IMR-90 (cell line): Measurements from ENCODE around the gene NR5A1. TPM values are rescaled to one million over a fixed set of nuclear protein-coding genes. Genes with fewer than 3 reads are reported as not detected.

Experiments used
- ATAC-seq: fragments of 200-7000 bp; cut with Tn5 transposase; 2 replicates; pipeline ENCODE4 v1.9.1; 2020; ENCODE audit warnings: low read depth, mild to moderate bottlenecking, moderate library complexity
- BruUV-seq: library from RNA; stranded (reverse); fragments of 400-500 nt; replicated peaks from 2 replicates; lab custom pipeline; 2021; lab: Mats Ljungman, UMichigan
- CTCF ChIA-PET: fragments of 300-600 bp; formaldehyde crosslinking; extraction: SDS; loops from one replicate; lab custom pipeline; 2021; ENCODE audit warnings: antibody characterized with exemption; lab: Yijun Ruan, JAX
- POLR2A ChIA-PET: fragments of 300-600 bp; sonication (Branson Sonifier 250); formaldehyde crosslinking; loops from one replicate; lab custom pipeline; 2022; ENCODE audit warnings: antibody characterized with exemption; ENCODE audit not compliant: unreplicated experiment; lab: Charles Lee
- DNase-seq: peaks from one replicate; pipeline ENCODE4 v3.0.0; 2013
- H2AFZ ChIP-seq: replicated peaks from 2 replicates; pipeline ENCODE3; 2013; ENCODE audit warnings: low read length, mild to moderate bottlenecking; ENCODE audit not compliant: poor library complexity
- H2AK5ac ChIP-seq: 2 replicates; pipeline ENCODE4 v1.6.1; 2013; ENCODE audit warnings: low read depth, low read length, inconsistent platforms
- H2AK9ac ChIP-seq: replicated peaks from 2 replicates; pipeline ENCODE3; 2013; ENCODE audit warnings: mild to moderate bottlenecking, low read depth, low read length, moderate library complexity; ENCODE audit not compliant: poor library complexity
- H2BK120ac ChIP-seq: 2 replicates; pipeline ENCODE4 v1.6.1; 2013; ENCODE audit warnings: low read depth, low read length, inconsistent platforms
- H2BK15ac ChIP-seq: 3 replicates; pipeline ENCODE4 v1.6.1; 2013; ENCODE audit warnings: low read depth, low read length, inconsistent platforms
- H2BK20ac ChIP-seq: 2 replicates; pipeline ENCODE4 v1.6.1; 2013; ENCODE audit warnings: low read depth, mild to moderate bottlenecking, inconsistent platforms, low read length, moderate library complexity
- H2BK5ac ChIP-seq: 2 replicates; pipeline ENCODE4 v1.6.1; 2013; ENCODE audit warnings: mild to moderate bottlenecking, low read depth, low read length, inconsistent platforms; ENCODE audit not compliant: poor library complexity, severe bottlenecking
- H3K14ac ChIP-seq: replicated peaks from 2 replicates; pipeline ENCODE4 v1.6.1; 2013; ENCODE audit warnings: low read depth, low read length, inconsistent platforms
- H3K18ac ChIP-seq: 2 replicates; pipeline ENCODE4 v1.6.1; 2013; ENCODE audit warnings: low read depth, low read length, control low read depth
- H3K23ac ChIP-seq: 2 replicates; pipeline ENCODE4 v1.6.1; 2013; ENCODE audit warnings: low read depth, low read length, inconsistent platforms
- H3K27ac ChIP-seq: 2 replicates; pipeline ENCODE4 v1.5.1; 2013; ENCODE audit warnings: mild to moderate bottlenecking, control low read depth, low read length; ENCODE audit not compliant: insufficient read depth
- H3K27me3 ChIP-seq: 2 replicates; pipeline ENCODE4 v1.6.1; 2013; ENCODE audit warnings: low read length; ENCODE audit not compliant: control insufficient read depth, insufficient read depth
- H3K36me3 ChIP-seq: 2 replicates; pipeline ENCODE4 v1.6.1; 2013; ENCODE audit warnings: low read length, mixed read lengths; ENCODE audit not compliant: control insufficient read depth, insufficient read depth
- H3K4ac ChIP-seq: 2 replicates; pipeline ENCODE4 v1.6.1; 2013; ENCODE audit warnings: low read depth, low read length, inconsistent platforms
- H3K4me1 ChIP-seq: 2 replicates; pipeline ENCODE4 v1.6.1; 2013; ENCODE audit warnings: low read length, mixed read lengths; ENCODE audit not compliant: control insufficient read depth, insufficient read depth
- H3K4me2 ChIP-seq: 2 replicates; pipeline ENCODE4 v1.6.1; 2013; ENCODE audit warnings: low read depth, mild to moderate bottlenecking, control low read depth, low read length, moderate library complexity
- H3K4me3 ChIP-seq: 2 replicates; pipeline ENCODE4 v1.5.1; 2013; ENCODE audit warnings: low read depth, mild to moderate bottlenecking, control low read depth, low read length, moderate library complexity; ENCODE audit not compliant: insufficient read depth
- H3K56ac ChIP-seq: 2 replicates; pipeline ENCODE4 v1.6.1; 2013; ENCODE audit warnings: low read length, inconsistent platforms; ENCODE audit not compliant: insufficient read depth; ENCODE audit errors: extremely low read depth
- H3K79me1 ChIP-seq, 2 experiments: 2 replicates each; pipeline ENCODE4 v1.6.1; 2013; ENCODE audit warnings: low read length in 2 of 2, inconsistent platforms in 1 of 2, low read depth in 1 of 2
- H3K9ac ChIP-seq: 2 replicates; pipeline ENCODE4 v1.6.1; 2013; ENCODE audit warnings: low read depth, low read length, control low read depth
- H3K9me1 ChIP-seq: 2 replicates; pipeline ENCODE4 v1.6.1; 2013; ENCODE audit warnings: low read length, inconsistent platforms; ENCODE audit not compliant: insufficient read depth
- H3K9me3 ChIP-seq: 2 replicates; pipeline ENCODE4 v1.6.1; 2013; ENCODE audit warnings: low read length; ENCODE audit not compliant: control insufficient read depth, insufficient read depth
- H4K20me1 ChIP-seq: 2 replicates; pipeline ENCODE4 v1.6.1; 2013; ENCODE audit warnings: low read length, inconsistent platforms; ENCODE audit not compliant: insufficient read depth
- H4K5ac ChIP-seq: 2 replicates; pipeline ENCODE4 v1.6.1; 2013; ENCODE audit warnings: mild to moderate bottlenecking, low read depth, low read length, control low read depth
- H4K8ac ChIP-seq, 2 experiments: 2 replicates each; pipeline ENCODE4 v1.6.1; 2013; ENCODE audit warnings: low read depth in 2 of 2, low read length in 2 of 2, control low read depth in 1 of 2, inconsistent platforms in 1 of 2
- H4K91ac ChIP-seq: 2 replicates; pipeline ENCODE4 v1.6.1; 2013; ENCODE audit warnings: low read depth, low read length, inconsistent platforms; ENCODE audit not compliant: insufficient read depth
- BHLHE40 ChIP-seq: fragments of 150-350 bp; IDR thresholded peaks from 2 replicates; pipeline ENCODE4 v1.6.1; 2016; ENCODE audit warnings: mild to moderate bottlenecking, low read depth, low read length
- CEBPB ChIP-seq: IDR thresholded peaks from 2 replicates; pipeline ENCODE4 v1.6.1; 2012; ENCODE audit warnings: low read depth, low read length, improper control_type of control experiment
- CHD1 ChIP-seq: IDR thresholded peaks from 2 replicates; pipeline ENCODE4 v1.6.1; 2012; ENCODE audit warnings: low read depth, low read length, improper control_type of control experiment
- FOS ChIP-seq: fragments of 150-350 bp; IDR thresholded peaks from 2 replicates; pipeline ENCODE4 v1.6.1; 2016; ENCODE audit warnings: low read depth, low read length
- MAZ ChIP-seq: IDR thresholded peaks from 2 replicates; pipeline ENCODE4 v1.6.1; 2012; ENCODE audit warnings: low read depth, mild to moderate bottlenecking, low read length, improper control_type of control experiment, moderate library complexity, borderline replicate concordance
- MXI1 ChIP-seq: IDR thresholded peaks from 2 replicates; pipeline ENCODE4 v1.6.1; 2012; ENCODE audit warnings: low read depth, mild to moderate bottlenecking, low read length, moderate library complexity, borderline replicate concordance
- NFE2L2 ChIP-seq: fragments of 150-350 bp; IDR thresholded peaks from 2 replicates; pipeline ENCODE4 v1.6.1; 2016; ENCODE audit warnings: low read depth, mild to moderate bottlenecking, low read length
- POLR2A ChIP-seq: IDR thresholded peaks from 2 replicates; pipeline ENCODE4 v1.6.1; 2012; ENCODE audit warnings: mild to moderate bottlenecking, low read depth, low read length
- RAD21 ChIP-seq: IDR thresholded peaks from 2 replicates; pipeline ENCODE4 v1.6.1; 2012; ENCODE audit warnings: low read length, improper control_type of control experiment
- RFX5 ChIP-seq: IDR thresholded peaks from 2 replicates; pipeline ENCODE4 v1.8.0; 2012; ENCODE audit warnings: low read depth, mild to moderate bottlenecking, low read length, moderate library complexity
- SMC3 ChIP-seq: fragments of 150-350 bp; IDR thresholded peaks from 2 replicates; pipeline ENCODE4 v1.6.1; 2016; ENCODE audit warnings: low read depth, mild to moderate bottlenecking, antibody characterized with exemption, low read length, moderate library complexity
- WGBS, 2 experiments: methylation state at CpG; one replicate each; pipeline versions ENCODE4 v1.1.5 to v1.1.7; 2013; ENCODE audit warnings: missing lambda C conversion rate in 2 of 2; ENCODE audit not compliant: insufficient read length in 1 of 2; ENCODE audit errors: extremely low coverage in 2 of 2; 5-methylcytosine and 5-hydroxymethylcytosine counted together
- dilution Hi-C: fragments of 300-500 bp; cut with HindIII; formaldehyde crosslinking; loops from one replicate; pipeline ENCODE4 v1.14.3; 2018; ENCODE audit warnings: low sequenced_read_pairs; ENCODE audit not compliant: unreplicated experiment
- in situ Hi-C: fragments of 300-500 bp; cut with MboI; formaldehyde crosslinking; loops from 3 replicates; pipeline ENCODE4 v1.14.3; 2019; ENCODE audit warnings: low sequenced_read_pairs, inconsistent platforms, mixed read lengths
- intact Hi-C: fragments of 100-400 bp; cut with micrococcal nuclease; formaldehyde crosslinking; loops from 2 replicates; pipeline ENCODE4 v1.10.0; 2022
- polyA plus RNA-seq, 3 experiments: library from polyadenylated mRNA; depleted of rRNA; stranded (reverse); fragments of >200 nt; gene quantifications; 2 replicates each; pipeline ENCODE4 v1.2.3, GENCODE V29; 2012; ENCODE audit warnings: low replicate concordance in 1 of 3
- total RNA-seq: library from RNA; depleted of rRNA; stranded (reverse); fragments of >200 nt; gene quantifications from 2 replicates; pipeline ENCODE4 v1.2.3, GENCODE V29; 2012
- TF ChIP-seq, protein P1 (sequence below): fragments of 150-350 bp; IDR thresholded peaks from 2 replicates; pipeline ENCODE4 v1.6.1; 2016; ENCODE audit warnings: low read depth, mild to moderate bottlenecking, low read length, moderate library complexity, borderline replicate concordance

Gene NR5A1
- total and polyA plus RNA-seq, 2 of the 4 experiments (the other 2 are of a cell fraction) = not detected

DNA sequence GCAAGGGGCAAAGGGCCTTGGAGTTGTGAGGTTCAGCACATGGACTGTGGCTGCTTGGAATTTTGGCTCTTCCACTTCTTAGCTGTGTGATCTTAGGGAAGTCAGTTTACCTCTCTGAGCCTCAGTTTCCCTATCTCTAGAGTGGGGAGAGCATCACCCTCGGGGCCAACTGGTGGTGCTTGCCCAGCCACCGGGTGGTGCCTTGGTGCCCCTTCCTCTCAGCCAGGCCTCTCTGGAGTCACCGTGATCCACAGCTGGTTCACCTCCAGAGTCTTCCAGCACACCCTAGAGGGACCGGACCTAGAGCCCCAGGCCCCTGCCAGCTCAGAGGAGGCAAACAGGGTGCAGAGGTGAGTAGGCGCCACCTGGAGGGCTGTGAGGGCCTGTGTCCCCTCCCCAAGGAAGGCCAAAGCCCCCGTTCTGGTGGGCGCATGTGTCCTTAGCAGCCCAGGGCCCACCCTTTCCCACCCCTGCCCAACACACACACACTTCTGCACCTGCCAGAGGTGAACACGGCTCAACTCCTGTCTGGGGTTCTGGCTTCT lies 49.2 kb downstream of the NR5A1 start:
- no TSS peak for BruUV-seq
- Histone ChIP-seq H2AFZ (no peak overlapping the region), H2BK5ac (no peak overlapping the region), H3K36me3 (no peaks in the 10 kb centered on the region), H3K4me2 (no peak overlapping the region), H3K4me1 (no peaks in the 10 kb centered on the region), H3K4ac (no peak overlapping the region), H3K14ac (no peak overlapping the region), H3K4me3 (no peak overlapping the region), H3K9ac (no peak overlapping the region), H3K27ac (no peak overlapping the region), H3K56ac (no peak overlapping the region), H2AK5ac (no peak overlapping the region), H4K5ac (no peak overlapping the region), H4K8ac (no peak overlapping the region), H4K20me1 (no peaks in the 10 kb centered on the region), H3K9me1 (no peaks in the 10 kb centered on the region), H3K9me3 (peaks cover 2% of the 10 kb centered on the region; the same call in 1 of the 2 replicates), H2BK120ac (no peak overlapping the region), H2BK20ac (no peak overlapping the region), H2AK9ac (no peak overlapping the region), H3K27me3 (peaks cover 45% of the 10 kb centered on the region), H2BK15ac (no peak overlapping the region), H3K18ac (no peak overlapping the region), H4K91ac (no peak overlapping the region), H3K79me1 (no peaks in the 10 kb centered on the region), H3K23ac (no peak overlapping the region)
- POLR2A ChIA-PET = no interaction called here
- in situ Hi-C loops (no loop called here), intact Hi-C loops (no loop called here), dilution Hi-C loops (no loop called here)
- TF ChIP-seq, protein P1, sequence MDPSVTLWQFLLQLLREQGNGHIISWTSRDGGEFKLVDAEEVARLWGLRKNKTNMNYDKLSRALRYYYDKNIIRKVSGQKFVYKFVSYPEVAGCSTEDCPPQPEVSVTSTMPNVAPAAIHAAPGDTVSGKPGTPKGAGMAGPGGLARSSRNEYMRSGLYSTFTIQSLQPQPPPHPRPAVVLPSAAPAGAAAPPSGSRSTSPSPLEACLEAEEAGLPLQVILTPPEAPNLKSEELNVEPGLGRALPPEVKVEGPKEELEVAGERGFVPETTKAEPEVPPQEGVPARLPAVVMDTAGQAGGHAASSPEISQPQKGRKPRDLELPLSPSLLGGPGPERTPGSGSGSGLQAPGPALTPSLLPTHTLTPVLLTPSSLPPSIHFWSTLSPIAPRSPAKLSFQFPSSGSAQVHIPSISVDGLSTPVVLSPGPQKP = no peak
- no peak for TF ChIP-seq MAZ
- TF ChIP-seq FOS = no peak
- TF ChIP-seq CHD1 = no peak
- TF ChIP-seq POLR2A = no peak
- no peak for TF ChIP-seq RFX5
- no peak for TF ChIP-seq NFE2L2
- TF ChIP-seq CEBPB = no peak
- TF ChIP-seq RAD21 = no peak
- no peak for TF ChIP-seq SMC3
- TF ChIP-seq BHLHE40 = no peak
- TF ChIP-seq MXI1 = no peak
- CTCF ChIA-PET = no interaction called here
- no peak for DNase-seq
- ATAC-seq = no peak
- WGBS, 2 experiments = 75% methylated on average over 3 of the region's 8 CpGs; no CpG with 5 or more reads in 1 of the 2 experiments
